ENCODE measurements around the gene EDN3.

EDN3 gene

GRCh38 chr20:59365611-59366285, 65.3 kb downstream of the EDN3 start:
- no peak for DNase-seq (ENCODE audit: low spot score)

- DNase-seq (ENCODE audit: low spot score): no peak
Observed at GRCh38 chr20:59371431-59371830, 71.0 kb downstream of the EDN3 start.

- DNase-seq (ENCODE audit: low spot score): no peak
Observed at GRCh38 chr20:59374261-59374660, 73.8 kb downstream of the EDN3 start.

GRCh38 chr20:59375541-59375940, 75.1 kb downstream of the EDN3 start:
- DNase-seq (ENCODE audit: low spot score): no peak

Data from kidney capillary endothelial cell (primary cell).